Measurements from ENCODE around the gene TERB2.
"Not testable (repeated sequence)": the region's sequence is repeated elsewhere in the genome, so short reads cannot be mapped to it uniquely, and the experiment has no call there.

Gene TERB2

GRCh38 chr15:44956388-44956787 lies at the start of gene TERB2:
Gene TERB2 (plus strand): TSS chr15:44956687. CDS start chr15:44956719, 32 bp downstream.
- in situ Hi-C loops (cut with HindIII; ENCODE audit: low pct_ligation_motif_present, low pct_unique_long_range_greater_than_20kb, low sequenced_read_pairs): no loop called here
- no peak for DNase-seq

- in situ Hi-C loops (cut with HindIII; ENCODE audit: low pct_ligation_motif_present, low pct_unique_long_range_greater_than_20kb, low sequenced_read_pairs): no loop called here
- DNase-seq: no peak
Measured at GRCh38 chr15:44909423-44909822, 47.1 kb upstream of the TERB2 start.

DNA sequence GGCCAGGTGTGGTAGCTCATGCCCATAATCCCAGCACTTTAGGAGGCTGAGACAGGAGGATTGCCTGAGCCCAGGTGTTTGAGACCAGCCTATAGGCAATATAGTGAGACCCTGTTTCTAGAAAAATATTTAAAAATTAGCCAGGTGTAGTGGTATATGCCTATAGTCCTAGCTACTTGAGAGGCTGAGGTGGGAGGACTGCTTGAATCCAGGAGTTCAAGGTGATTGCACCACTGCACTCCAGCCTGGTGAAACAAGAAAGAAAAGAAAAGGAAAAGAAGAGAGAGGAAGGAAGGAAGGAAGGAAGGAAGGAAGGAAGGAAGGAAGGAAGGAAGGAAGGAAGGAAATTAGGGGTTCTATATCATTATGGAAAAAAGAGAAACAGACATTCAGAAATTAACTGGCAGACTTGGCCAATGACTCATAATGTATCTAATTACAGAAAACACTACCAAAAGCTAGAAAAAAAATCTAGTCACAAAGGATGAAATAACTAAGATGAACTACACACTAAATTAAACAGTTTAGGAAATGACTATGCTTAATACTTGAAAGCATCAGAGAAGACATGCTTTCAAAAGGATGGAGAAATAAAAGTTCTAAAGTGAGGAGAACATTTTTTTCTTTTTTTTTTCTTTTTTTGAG lies 45.4 kb upstream of the TERB2 start:
- no peak for DNase-seq
- in situ Hi-C loops (cut with HindIII; ENCODE audit: low pct_ligation_motif_present, low pct_unique_long_range_greater_than_20kb, low sequenced_read_pairs): no loop called here

DNA sequence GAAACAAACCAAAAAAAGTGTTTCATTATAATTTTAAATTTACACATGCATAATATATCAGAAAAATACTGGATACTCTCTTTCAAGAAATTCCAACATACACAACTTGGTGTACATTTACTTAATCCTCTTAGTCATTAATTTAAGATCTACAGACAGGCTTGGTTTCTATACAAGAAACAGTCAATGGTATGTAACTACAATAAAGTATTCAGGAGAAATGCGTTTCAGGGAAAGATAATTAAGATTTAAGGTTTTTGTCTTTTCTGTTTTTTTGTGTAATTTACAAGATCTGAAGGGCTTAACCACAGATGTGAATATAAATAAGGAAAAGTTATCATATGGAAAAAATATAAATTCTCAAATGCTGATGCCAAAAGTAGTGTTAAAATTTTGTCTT lies 44.3 kb upstream of the TERB2 start:
- DNase-seq; in situ Hi-C loops (cut with HindIII; ENCODE audit: low pct_ligation_motif_present, low pct_unique_long_range_greater_than_20kb, low sequenced_read_pairs): not testable (repeated sequence)

- in situ Hi-C loops (cut with HindIII; ENCODE audit: low pct_ligation_motif_present, low pct_unique_long_range_greater_than_20kb, low sequenced_read_pairs); DNase-seq: not testable (repeated sequence)
Measured at GRCh38 chr15:44912974-44913448, 43.5 kb upstream of the TERB2 start.

DNA sequence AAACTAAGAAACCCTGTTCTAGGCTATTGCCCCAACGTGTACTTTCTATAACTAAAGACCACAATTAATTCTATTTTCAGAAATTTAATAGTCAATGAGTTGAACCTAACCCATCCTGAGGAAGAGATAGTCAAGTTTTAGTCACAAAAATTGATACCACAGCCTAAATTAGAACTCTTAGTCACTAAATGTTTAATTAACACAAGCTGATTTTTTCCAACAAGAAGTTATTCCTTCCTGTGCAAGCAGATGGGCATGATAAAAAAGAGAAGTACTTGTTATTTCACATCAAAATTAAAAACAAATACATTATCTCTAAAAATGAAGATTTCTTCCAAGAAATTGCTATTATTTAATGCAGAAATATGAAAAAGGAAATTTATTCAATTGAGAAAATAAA lies 38.4 kb upstream of the TERB2 start:
- DNase-seq: no peak
- in situ Hi-C loops (cut with HindIII; ENCODE audit: low pct_ligation_motif_present, low pct_unique_long_range_greater_than_20kb, low sequenced_read_pairs): no loop called here

DNA sequence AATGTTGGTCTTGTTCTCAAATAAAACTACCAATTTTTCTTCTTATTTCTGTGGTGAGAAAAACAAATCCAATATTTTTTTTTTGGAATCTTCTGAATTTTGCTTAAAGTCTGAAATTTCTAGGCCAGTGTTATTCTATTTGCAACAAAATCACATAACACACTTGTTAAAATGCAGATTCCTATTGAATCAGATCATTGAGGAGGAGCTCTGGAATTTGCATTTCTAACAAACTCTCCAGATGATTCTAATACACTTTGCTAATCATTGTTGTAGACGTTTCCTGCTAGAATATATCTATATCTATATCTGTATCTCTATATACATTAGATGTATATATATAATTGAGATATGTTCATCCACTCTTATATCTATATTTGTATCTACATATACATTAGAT lies 27.8 kb upstream of the TERB2 start:
- DNase-seq; in situ Hi-C loops (cut with HindIII; ENCODE audit: low pct_ligation_motif_present, low pct_unique_long_range_greater_than_20kb, low sequenced_read_pairs): not testable (repeated sequence)

DNA sequence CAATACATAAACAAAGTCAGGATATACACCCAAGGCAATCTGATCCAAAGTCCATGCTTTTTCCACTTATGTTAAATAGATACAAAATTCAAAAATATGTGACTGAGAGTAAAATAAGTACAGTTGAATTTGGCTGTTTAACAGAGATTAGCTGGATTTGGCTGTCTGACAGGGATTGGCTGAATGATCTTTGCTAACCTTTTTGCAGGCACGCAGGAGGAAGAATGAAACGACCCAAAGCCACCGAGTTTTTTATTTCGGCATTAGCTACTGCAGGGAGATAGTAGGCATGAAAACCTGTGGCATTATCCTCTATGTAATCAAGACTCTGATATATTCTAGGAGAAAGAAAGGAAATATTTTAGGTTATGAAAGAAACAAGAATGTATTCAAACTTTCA lies 26.2 kb upstream of the TERB2 start:
- in situ Hi-C loops (cut with HindIII; ENCODE audit: low pct_ligation_motif_present, low pct_unique_long_range_greater_than_20kb, low sequenced_read_pairs); DNase-seq: not testable (repeated sequence)

GRCh38 chr15:44958302-44958701 lies 1.8 kb downstream of the TERB2 start:
- DNase-seq; in situ Hi-C loops (cut with HindIII; ENCODE audit: low pct_ligation_motif_present, low pct_unique_long_range_greater_than_20kb, low sequenced_read_pairs): not testable (repeated sequence)

DNA sequence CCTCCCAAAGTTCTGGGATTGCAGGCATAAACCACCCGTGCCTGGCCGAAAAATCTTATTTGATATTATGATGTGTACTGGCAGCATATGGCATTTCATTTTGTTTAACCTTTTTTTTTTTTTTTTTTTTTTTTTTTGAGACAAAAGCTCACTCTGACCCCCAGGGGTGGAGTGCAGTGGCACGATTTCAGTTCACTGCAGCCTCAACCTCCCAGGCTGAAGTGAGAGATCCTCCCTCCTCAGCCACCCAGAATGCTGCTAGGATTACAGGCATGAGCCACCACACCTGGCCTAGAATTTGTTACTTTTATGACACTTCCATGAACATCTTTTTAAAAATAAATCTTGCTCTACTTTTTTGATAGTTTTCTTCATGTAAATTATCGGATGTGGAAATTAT lies 12.0 kb downstream of the TERB2 start:
- no peak for DNase-seq
- in situ Hi-C loops (cut with HindIII; ENCODE audit: low pct_ligation_motif_present, low pct_unique_long_range_greater_than_20kb, low sequenced_read_pairs): no loop called here

GRCh38 chr15:44971036-44971435 lies 14.5 kb downstream of the TERB2 start:
- in situ Hi-C loops (cut with HindIII; ENCODE audit: low pct_ligation_motif_present, low pct_unique_long_range_greater_than_20kb, low sequenced_read_pairs): no loop called here
- no peak for DNase-seq

- DNase-seq; in situ Hi-C loops (cut with HindIII; ENCODE audit: low pct_ligation_motif_present, low pct_unique_long_range_greater_than_20kb, low sequenced_read_pairs): not testable (repeated sequence)
Measured at GRCh38 chr15:44976183-44976582, 19.7 kb downstream of the TERB2 start.

DNA sequence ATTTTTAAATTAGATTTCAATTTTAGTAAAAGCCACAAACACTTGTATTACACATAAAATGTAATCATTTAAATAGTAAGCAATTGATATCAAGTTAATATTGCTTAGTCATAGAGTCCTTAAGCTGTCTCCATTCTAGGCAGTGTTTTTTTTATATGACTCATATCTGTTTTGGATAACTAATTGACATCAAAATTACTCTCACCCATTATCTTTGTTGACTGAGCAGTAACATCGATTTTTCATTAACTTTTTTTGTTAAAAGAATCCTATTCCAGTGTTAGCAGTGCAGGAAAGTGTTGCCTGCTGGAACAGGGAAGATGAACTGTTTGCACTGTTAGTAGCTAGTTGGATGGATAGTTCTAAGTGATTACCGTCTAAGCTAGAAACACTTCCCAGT lies 21.3 kb downstream of the TERB2 start:
- in situ Hi-C loops (cut with HindIII; ENCODE audit: low pct_ligation_motif_present, low pct_unique_long_range_greater_than_20kb, low sequenced_read_pairs); DNase-seq: not testable (repeated sequence)

GRCh38 chr15:44979617-44980339 lies 23.3 kb downstream of the TERB2 start:
- in situ Hi-C loops (cut with HindIII; ENCODE audit: low pct_ligation_motif_present, low pct_unique_long_range_greater_than_20kb, low sequenced_read_pairs); DNase-seq: not testable (repeated sequence)

DNA sequence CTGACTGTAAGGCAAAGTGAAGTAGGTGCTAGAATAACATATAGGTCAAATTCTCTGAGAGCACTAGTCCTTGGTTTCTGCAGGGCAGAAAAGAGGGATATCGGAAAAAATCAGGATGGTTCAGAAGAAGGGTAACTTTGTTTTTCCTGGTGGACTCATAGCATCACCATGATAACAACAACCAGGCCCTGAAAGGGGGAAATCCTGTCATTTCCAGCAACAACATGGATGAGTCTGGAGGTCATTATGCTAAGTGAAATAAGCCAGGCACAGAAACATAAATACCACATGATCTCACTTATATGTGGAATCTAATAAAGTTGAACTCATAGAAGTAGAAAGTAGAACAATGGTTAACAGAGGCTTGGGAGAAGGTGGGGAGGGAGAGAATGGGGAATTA lies 27.7 kb downstream of the TERB2 start:
- DNase-seq: not testable (repeated sequence)

DNA sequence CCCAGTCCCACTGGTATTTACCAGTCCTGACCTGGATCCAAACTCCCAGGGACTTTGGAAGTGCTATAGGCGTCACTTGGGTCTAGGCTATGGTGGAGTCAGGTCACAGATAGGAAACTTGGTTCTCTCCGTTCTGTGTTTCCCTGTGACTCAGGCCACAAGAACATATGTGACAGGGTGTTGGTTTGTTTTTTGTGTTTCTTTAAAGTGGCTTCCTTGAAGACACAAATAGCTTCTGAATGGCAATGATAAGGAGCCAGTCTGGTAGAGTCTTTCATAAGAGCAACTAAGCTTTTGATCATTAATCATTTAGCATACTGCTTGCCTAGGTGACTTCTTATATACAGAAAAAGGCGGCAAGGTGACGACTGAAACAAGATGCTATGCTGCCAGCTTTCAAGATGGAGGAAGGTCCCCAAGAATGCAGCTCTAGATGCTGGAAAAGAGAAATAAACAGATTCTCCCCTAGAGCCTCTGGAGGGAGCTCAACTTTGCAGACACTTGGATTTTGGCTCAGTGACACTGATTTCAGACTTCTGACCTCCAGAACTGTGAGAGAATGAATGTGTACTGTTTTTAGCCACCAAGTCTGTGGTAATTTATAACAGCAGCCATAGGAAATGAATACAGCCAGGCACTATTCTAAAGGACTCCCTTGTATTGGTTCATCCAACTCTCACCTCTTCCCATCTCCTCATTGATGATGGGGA lies 30.0 kb downstream of the TERB2 start:
- DNase-seq; in situ Hi-C loops (cut with HindIII; ENCODE audit: low pct_ligation_motif_present, low pct_unique_long_range_greater_than_20kb, low sequenced_read_pairs): not testable (repeated sequence)

More for the DNA sequence above, 27.7 kb downstream of the TERB2 start:
- in situ Hi-C loops (cut with HindIII; ENCODE audit: low pct_ligation_motif_present, low pct_unique_long_range_greater_than_20kb, low sequenced_read_pairs): not testable (repeated sequence)

DNA sequence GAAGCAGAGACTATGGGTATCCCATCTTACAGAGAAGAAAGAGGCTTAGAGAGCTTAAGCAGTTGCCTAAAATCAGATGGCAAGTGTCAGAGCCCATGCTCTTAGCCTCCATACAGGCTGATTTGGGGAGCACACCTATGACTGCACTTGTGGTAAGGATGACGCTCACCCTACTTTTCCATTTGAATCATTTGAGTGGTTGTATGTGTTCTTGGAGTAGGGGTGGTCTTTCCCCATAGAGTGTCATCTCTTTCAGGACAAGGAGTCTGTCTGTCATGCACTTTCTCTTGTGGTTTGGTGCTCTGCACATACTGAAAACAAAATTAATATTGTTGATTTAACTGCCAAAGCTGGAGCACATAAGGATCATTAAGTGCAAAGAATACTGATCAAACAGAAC lies 31.2 kb downstream of the TERB2 start:
- DNase-seq; in situ Hi-C loops (cut with HindIII; ENCODE audit: low pct_ligation_motif_present, low pct_unique_long_range_greater_than_20kb, low sequenced_read_pairs): not testable (repeated sequence)

- DNase-seq; in situ Hi-C loops (cut with HindIII; ENCODE audit: low pct_ligation_motif_present, low pct_unique_long_range_greater_than_20kb, low sequenced_read_pairs): not testable (repeated sequence)
Measured at GRCh38 chr15:44988184-44988869, 31.8 kb downstream of the TERB2 start.

DNA sequence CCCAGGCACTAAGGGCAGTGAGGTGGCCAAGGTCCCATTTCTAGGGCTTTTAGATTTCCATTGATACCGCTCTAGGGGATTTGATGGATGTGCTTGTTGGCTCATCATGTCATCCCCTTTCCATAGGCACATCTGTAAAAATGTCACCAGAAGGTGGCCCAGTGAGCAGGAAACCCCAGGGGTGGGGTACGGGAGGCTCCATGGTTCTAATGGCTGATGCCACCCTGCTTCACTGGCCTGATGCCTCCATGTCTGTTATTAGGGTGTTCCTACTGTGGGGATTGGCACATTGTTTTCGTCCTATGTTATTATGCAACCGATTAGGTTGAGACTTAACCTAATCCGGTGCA lies 32.4 kb downstream of the TERB2 start:
- in situ Hi-C loops (cut with HindIII; ENCODE audit: low pct_ligation_motif_present, low pct_unique_long_range_greater_than_20kb, low sequenced_read_pairs); DNase-seq: not testable (repeated sequence)
